ENCODE results near the gene CCDC80. TPM values are rescaled to one million over a fixed set of nuclear protein-coding genes. Genes with fewer than 3 reads are reported as not detected.

The CCDC80 gene
- total RNA-seq, 1 experiment from 2014 or later = 19.4 TPM

DNA sequence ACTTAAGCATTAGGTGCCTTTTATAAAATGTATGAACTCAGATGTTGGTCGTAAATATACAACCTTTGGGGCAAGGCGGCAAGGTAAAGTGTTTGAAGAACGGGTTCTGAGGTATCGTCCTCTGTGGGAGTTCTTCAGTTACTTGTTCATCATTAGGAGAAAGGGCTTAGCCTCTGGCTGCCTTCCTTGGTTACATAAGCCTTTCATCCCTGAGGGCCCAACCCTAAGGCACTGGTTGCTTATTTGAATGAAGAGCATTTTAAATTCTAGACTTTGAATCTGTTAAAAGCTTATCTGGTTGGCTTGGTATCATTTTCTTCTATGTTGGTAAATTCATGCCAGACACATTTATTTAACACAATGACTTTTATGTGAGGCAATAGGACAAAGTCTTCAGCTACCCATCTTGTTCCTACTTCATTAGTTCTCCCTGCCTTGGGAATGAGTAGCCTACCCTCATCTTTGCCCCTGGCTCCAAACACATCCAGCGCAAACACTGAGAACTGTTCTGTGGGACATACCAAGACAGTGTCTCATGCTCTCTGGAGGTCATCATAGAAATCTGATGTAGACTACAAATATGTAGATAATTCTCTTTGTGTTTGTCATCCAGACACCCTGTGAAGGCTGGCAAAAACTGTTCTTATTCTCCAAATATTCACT is 12.4 kb upstream of the CCDC80 start:
- CTCF ChIA-PET = interaction anchor here (0.7 to 5.0 kb wide), 10 partner anchors 10 to 161 kb away, joined by 3 to 61 read pairs (median 3); partner anchors contain the start of gene CCDC80
- Mint-ChIP-seq H3K27me3 (ENCODE audit: insufficient read depth, unreplicated experiment) (no peaks in the 10 kb centered on the region), H3K4me1 (ENCODE audit: insufficient read depth, unreplicated experiment) (peaks cover 39% of the 10 kb centered on the region), H3K9me3 (ENCODE audit: unreplicated experiment) (no peaks in the 10 kb centered on the region), H3K4me3 (ENCODE audit: unreplicated experiment) (peak overlapping the region; percentile 4), H3K27ac (ENCODE audit: low read depth, unreplicated experiment) (peak overlapping the region; percentile 40), H3K36me3 (ENCODE audit: insufficient read depth, unreplicated experiment) (no peaks in the 10 kb centered on the region)
- POLR2A ChIA-PET = interaction anchor here (0.7 to 3.5 kb wide), 8 partner anchors 12 to 345 kb away, joined by 3 to 12 read pairs (median 4); no protein-coding TSS in a partner anchor
- BruUV-seq (replicated peaks) = TSS peak; percentile 66
- TF ChIP-seq, protein P1, sequence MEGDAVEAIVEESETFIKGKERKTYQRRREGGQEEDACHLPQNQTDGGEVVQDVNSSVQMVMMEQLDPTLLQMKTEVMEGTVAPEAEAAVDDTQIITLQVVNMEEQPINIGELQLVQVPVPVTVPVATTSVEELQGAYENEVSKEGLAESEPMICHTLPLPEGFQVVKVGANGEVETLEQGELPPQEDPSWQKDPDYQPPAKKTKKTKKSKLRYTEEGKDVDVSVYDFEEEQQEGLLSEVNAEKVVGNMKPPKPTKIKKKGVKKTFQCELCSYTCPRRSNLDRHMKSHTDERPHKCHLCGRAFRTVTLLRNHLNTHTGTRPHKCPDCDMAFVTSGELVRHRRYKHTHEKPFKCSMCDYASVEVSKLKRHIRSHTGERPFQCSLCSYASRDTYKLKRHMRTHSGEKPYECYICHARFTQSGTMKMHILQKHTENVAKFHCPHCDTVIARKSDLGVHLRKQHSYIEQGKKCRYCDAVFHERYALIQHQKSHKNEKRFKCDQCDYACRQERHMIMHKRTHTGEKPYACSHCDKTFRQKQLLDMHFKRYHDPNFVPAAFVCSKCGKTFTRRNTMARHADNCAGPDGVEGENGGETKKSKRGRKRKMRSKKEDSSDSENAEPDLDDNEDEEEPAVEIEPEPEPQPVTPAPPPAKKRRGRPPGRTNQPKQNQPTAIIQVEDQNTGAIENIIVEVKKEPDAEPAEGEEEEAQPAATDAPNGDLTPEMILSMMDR (IDR thresholded peaks at IDR 0.05; ENCODE audit: unreplicated experiment) = no peak
- intact Hi-C loops (cut with micrococcal nuclease) = no loop called here
- peak; percentile 67 for DNase-seq (ENCODE audit: unreplicated experiment)

DNA sequence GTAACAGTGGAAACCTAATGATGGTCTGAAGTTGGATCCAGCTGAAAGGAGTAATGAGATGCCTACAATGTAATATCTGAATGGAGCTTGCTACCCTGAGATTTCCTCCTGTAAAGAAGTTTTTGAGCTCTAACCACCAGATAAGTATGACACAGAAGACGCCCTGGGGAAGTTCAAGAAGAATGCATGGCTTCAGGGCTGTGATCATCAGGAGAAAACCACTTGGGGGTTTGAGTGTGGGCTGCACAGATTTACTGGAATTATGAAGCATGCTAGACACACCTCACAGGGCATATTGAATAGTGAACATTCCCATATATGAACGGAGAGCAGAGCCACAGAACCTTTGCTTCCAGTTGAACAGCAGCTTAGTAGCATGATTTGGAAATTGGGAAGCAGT is 10.6 kb upstream of the CCDC80 start:
- no peak overlapping the region for H3K4me3 Mint-ChIP-seq (ENCODE audit: unreplicated experiment)
- peaks cover 56% of the 10 kb centered on the region for H3K4me1 Mint-ChIP-seq (ENCODE audit: insufficient read depth, unreplicated experiment)
- ChIA-PET CTCF (interaction anchor here (0.8 to 5.0 kb wide), 4 partner anchors 8 to 328 kb away, joined by 3 to 61 read pairs (median 6); partner anchors contain the start of gene CCDC80), POLR2A (interaction anchor here (1.0 kb wide), 1 partner anchor 38 kb away, joined by 5 read pairs; no protein-coding TSS in a partner anchor)
- BruUV-seq (replicated peaks) = no TSS peak
- no peak for DNase-seq (ENCODE audit: unreplicated experiment)
- TF ChIP-seq, protein P1 (IDR thresholded peaks at IDR 0.05; ENCODE audit: unreplicated experiment) = no peak
- H3K36me3 Mint-ChIP-seq (ENCODE audit: insufficient read depth, unreplicated experiment) = no peaks in the 10 kb centered on the region
- H3K9me3 Mint-ChIP-seq (ENCODE audit: unreplicated experiment) = no peaks in the 10 kb centered on the region
- intact Hi-C loops (cut with micrococcal nuclease) = no loop called here
- H3K27me3 Mint-ChIP-seq (ENCODE audit: insufficient read depth, unreplicated experiment) = no peaks in the 10 kb centered on the region
- peak overlapping the region; percentile 80 for H3K27ac Mint-ChIP-seq (ENCODE audit: low read depth, unreplicated experiment)

DNA sequence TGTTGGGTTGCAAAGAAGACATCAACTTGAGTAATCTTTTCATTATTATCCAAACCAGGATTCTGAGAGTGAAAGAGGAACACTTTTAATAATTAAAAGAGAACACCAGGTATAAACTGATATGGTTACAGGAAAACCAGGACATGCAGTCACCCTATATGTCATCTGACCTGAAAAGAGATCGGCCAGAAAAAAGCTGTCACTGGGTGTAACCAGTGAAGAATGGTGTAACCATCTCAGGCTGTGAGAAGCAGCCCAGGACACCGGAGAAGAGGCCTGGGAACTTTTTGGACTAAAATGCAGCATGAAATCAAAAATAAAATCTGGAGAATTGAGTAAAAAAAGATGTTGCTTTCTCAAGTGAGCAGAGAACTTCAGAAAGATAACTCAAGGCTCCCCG is 10.1 kb upstream of the CCDC80 start:
- peak overlapping the region; percentile 80 for H3K27ac Mint-ChIP-seq (ENCODE audit: low read depth, unreplicated experiment)

DNA sequence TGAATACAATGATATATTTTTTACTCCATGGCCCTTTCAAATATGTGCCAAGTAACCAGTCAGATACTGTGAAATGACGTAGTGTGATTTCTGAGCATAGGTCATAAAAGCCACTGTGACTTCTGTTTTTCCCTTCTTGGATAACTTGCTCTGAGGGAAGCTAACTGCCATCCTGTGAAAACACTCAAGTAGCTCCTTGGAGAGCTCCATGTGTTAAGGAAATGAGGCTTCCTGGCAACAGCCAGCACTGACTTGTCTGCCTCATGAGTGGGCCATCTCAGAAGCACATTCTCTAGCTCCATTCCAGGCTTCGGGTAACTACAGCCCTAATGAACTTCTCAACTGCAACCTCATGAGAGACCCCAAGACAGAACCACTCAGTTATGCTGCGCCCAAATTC is 9.5 kb upstream of the CCDC80 start:
- Mint-ChIP-seq H3K4me3 (ENCODE audit: unreplicated experiment) (no peak overlapping the region), H3K27me3 (ENCODE audit: insufficient read depth, unreplicated experiment) (no peaks in the 10 kb centered on the region), H3K27ac (ENCODE audit: low read depth, unreplicated experiment) (no peak overlapping the region), H3K36me3 (ENCODE audit: insufficient read depth, unreplicated experiment) (no peaks in the 10 kb centered on the region), H3K4me1 (ENCODE audit: insufficient read depth, unreplicated experiment) (peaks cover 58% of the 10 kb centered on the region), H3K9me3 (ENCODE audit: unreplicated experiment) (no peaks in the 10 kb centered on the region)
- ChIA-PET CTCF (interaction anchor here (0.7 to 1.6 kb wide), 3 partner anchors 82 to 1830 kb away, joined by 3 to 8 read pairs (median 3); no protein-coding TSS in a partner anchor), POLR2A (no interaction called here)
- no TSS peak for BruUV-seq (replicated peaks)
- TF ChIP-seq, protein P1 (IDR thresholded peaks at IDR 0.05; ENCODE audit: unreplicated experiment) = no peak
- DNase-seq (ENCODE audit: unreplicated experiment) = no peak
- intact Hi-C loops (cut with micrococcal nuclease) = no loop called here

More for the DNA sequence above, 10.1 kb upstream of the CCDC80 start:
- no peaks in the 10 kb centered on the region for H3K36me3 Mint-ChIP-seq (ENCODE audit: insufficient read depth, unreplicated experiment)
- DNase-seq (ENCODE audit: unreplicated experiment) = no peak
- peaks cover 58% of the 10 kb centered on the region for H3K4me1 Mint-ChIP-seq (ENCODE audit: insufficient read depth, unreplicated experiment)
- ChIA-PET CTCF (interaction anchor here (0.7 to 5.0 kb wide), 4 partner anchors 8 to 1830 kb away, joined by 3 to 61 read pairs (median 6); partner anchors contain the start of gene CCDC80), POLR2A (interaction anchor here (1.0 kb wide), 1 partner anchor 38 kb away, joined by 5 read pairs; no protein-coding TSS in a partner anchor)
- BruUV-seq (replicated peaks) = no TSS peak
- intact Hi-C loops (cut with micrococcal nuclease) = no loop called here
- H3K27me3 Mint-ChIP-seq (ENCODE audit: insufficient read depth, unreplicated experiment) = no peaks in the 10 kb centered on the region
- H3K9me3 Mint-ChIP-seq (ENCODE audit: unreplicated experiment) = no peaks in the 10 kb centered on the region
- H3K4me3 Mint-ChIP-seq (ENCODE audit: unreplicated experiment) = no peak overlapping the region
- TF ChIP-seq, protein P1 (IDR thresholded peaks at IDR 0.05; ENCODE audit: unreplicated experiment) = no peak
